ENCODE results near the gene SAMD13.

The SAMD13 gene

DNA sequence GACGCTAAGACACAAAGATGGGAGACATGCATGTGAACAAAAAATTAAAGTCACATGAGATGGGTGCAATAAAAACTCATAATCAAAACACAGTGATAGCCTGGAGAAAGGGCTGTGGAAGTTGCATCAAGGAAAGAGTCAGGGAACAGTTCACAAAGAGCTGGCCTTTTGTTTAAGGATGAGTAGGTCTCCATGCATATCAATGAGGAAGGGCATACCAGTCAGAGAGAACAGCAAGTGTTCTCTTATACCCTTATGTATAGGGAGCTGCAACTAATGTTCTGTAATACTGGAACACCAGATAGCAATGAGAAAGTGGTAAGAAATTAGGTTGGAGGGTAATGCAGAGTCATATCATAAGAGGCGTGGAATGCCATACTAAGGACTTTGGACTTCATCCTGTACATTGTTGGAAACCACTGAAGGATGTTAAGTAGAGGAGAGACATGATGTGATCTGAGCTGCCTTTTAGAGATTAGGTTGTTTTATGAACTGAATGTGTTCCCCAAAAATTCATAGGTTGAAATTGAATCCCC is 46.7 kb upstream of the SAMD13 start:
- H3K27me3 ChIP-seq (ENCODE audit: control insufficient read depth, low read length): no peaks in the 10 kb centered on the region
- no peaks in the 10 kb centered on the region for H3F3A ChIP-seq (ENCODE audit: control insufficient read depth, insufficient read depth)
- no peaks in the 10 kb centered on the region for H3K4me1 ChIP-seq (ENCODE audit: control insufficient read depth, low read length)
- H4K20me1 ChIP-seq (ENCODE audit: control insufficient read depth, insufficient read depth, low read depth, low read length): no peaks in the 10 kb centered on the region
- H3K27ac ChIP-seq (ENCODE audit: low read depth, low read length): no peak overlapping the region
- TF ChIP-seq CTCF (IDR thresholded peaks at IDR 0.05; ENCODE audit: low read depth, low read length, poor library complexity, severe bottlenecking) (no peak), EZH2phosphoT487 (IDR thresholded peaks at IDR 0.05; ENCODE audit: borderline replicate concordance, low read length) (no peak)
- no peaks in the 10 kb centered on the region for H3K79me2 ChIP-seq (ENCODE audit: control insufficient read depth, low read length)
- H3K4me3 ChIP-seq (ENCODE audit: low read length): no peak overlapping the region
- H3K9me3 ChIP-seq (ENCODE audit: control insufficient read depth, insufficient read depth, low read length): no peaks in the 10 kb centered on the region
- no peaks in the 10 kb centered on the region for H3K9me2 ChIP-seq (replicated peaks; ENCODE audit: control insufficient read depth, low read length)
- no peak overlapping the region for H3K4me2 ChIP-seq (ENCODE audit: low read length)
- H3K36me3 ChIP-seq (ENCODE audit: control insufficient read depth, low read length): no peaks in the 10 kb centered on the region

DNA sequence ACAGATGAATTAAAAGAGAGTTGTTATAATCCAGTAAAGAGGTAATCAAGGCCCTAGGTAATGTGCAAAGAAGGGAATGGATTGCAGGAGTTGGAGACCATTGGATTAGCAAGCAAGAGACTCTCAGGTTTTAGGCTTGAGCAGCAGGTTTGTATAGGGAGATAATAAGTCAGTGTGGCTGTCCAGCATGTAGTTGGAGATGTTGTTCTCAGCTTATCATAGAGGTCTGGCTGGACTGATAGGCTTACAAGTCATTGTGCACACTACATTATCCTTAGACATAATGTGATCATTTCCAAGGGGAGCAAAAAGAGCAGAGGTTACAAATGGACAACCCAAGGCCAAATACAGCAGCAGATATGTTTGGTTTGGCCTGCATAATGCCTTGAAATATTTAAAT is 45.9 kb upstream of the SAMD13 start:
- no peaks in the 10 kb centered on the region for H3K27me3 ChIP-seq (ENCODE audit: control insufficient read depth, low read length)
- no peaks in the 10 kb centered on the region for H3K9me3 ChIP-seq (ENCODE audit: control insufficient read depth, insufficient read depth, low read length)
- no peaks in the 10 kb centered on the region for H3F3A ChIP-seq (ENCODE audit: control insufficient read depth, insufficient read depth)
- H3K36me3 ChIP-seq (ENCODE audit: control insufficient read depth, low read length): no peaks in the 10 kb centered on the region
- no peaks in the 10 kb centered on the region for H3K4me1 ChIP-seq (ENCODE audit: control insufficient read depth, low read length)
- no peak overlapping the region for H3K27ac ChIP-seq (ENCODE audit: low read depth, low read length)
- H3K4me3 ChIP-seq (ENCODE audit: low read length): no peak overlapping the region
- no peaks in the 10 kb centered on the region for H4K20me1 ChIP-seq (ENCODE audit: control insufficient read depth, insufficient read depth, low read depth, low read length)
- no peaks in the 10 kb centered on the region for H3K9me2 ChIP-seq (replicated peaks; ENCODE audit: control insufficient read depth, low read length)
- no peaks in the 10 kb centered on the region for H3K79me2 ChIP-seq (ENCODE audit: control insufficient read depth, low read length)
- no peak overlapping the region for H3K4me2 ChIP-seq (ENCODE audit: low read length)
- TF ChIP-seq CTCF (IDR thresholded peaks at IDR 0.05; ENCODE audit: low read depth, low read length, poor library complexity, severe bottlenecking) (no peak), EZH2phosphoT487 (IDR thresholded peaks at IDR 0.05; ENCODE audit: borderline replicate concordance, low read length) (no peak)

- Histone ChIP-seq H3F3A (ENCODE audit: control insufficient read depth, insufficient read depth) (no peaks in the 10 kb centered on the region), H3K4me3 (ENCODE audit: low read length) (no peak overlapping the region), H3K36me3 (ENCODE audit: control insufficient read depth, low read length) (no peaks in the 10 kb centered on the region), H3K27ac (ENCODE audit: low read depth, low read length) (no peak overlapping the region), H3K27me3 (ENCODE audit: control insufficient read depth, low read length) (no peaks in the 10 kb centered on the region), H4K20me1 (ENCODE audit: control insufficient read depth, insufficient read depth, low read depth, low read length) (no peaks in the 10 kb centered on the region), H3K9me2 (replicated peaks; ENCODE audit: control insufficient read depth, low read length) (no peaks in the 10 kb centered on the region), H3K9me3 (ENCODE audit: control insufficient read depth, insufficient read depth, low read length) (no peaks in the 10 kb centered on the region), H3K79me2 (ENCODE audit: control insufficient read depth, low read length) (no peaks in the 10 kb centered on the region), H3K4me2 (ENCODE audit: low read length) (no peak overlapping the region), H3K4me1 (ENCODE audit: control insufficient read depth, low read length) (no peaks in the 10 kb centered on the region)
- TF ChIP-seq CTCF (IDR thresholded peaks at IDR 0.05; ENCODE audit: low read depth, low read length, poor library complexity, severe bottlenecking) (no peak), EZH2phosphoT487 (IDR thresholded peaks at IDR 0.05; ENCODE audit: borderline replicate concordance, low read length) (no peak)
These were observed 43.9 kb upstream of the SAMD13 start for GRCh38 chr1:84257617-84258016.
